HCT116 (cell line): ENCODE results near the gene CORO2B. TPM values are rescaled to one million over a fixed set of nuclear protein-coding genes. Genes with fewer than 3 reads are reported as not detected.

Experiments used
- ATAC-seq: fragments of 200-7000 bp; cut with Tn5 transposase; 2 replicates; pipeline ENCODE4 v1.9.1; 2020; ENCODE audit warnings: mild to moderate bottlenecking, moderate library complexity
- BruUV-seq: library from RNA; stranded (reverse); fragments of 400-500 nt; replicated peaks from 2 replicates; lab custom pipeline; 2021; lab: Mats Ljungman, UMichigan
- CTCF ChIA-PET: fragments of 300-600 bp; sonication (Branson Sonifier 250); formaldehyde crosslinking; loops from one replicate; lab custom pipeline; 2021; ENCODE audit warnings: antibody characterized with exemption; lab: Charles Lee
- POLR2A ChIA-PET: fragments of 300-600, 350-600 bp; sonication (Branson Sonifier 250); formaldehyde crosslinking; loops from one replicate; lab custom pipeline; 2021; ENCODE audit warnings: antibody characterized with exemption; lab: Charles Lee
- RAD21 ChIA-PET, 2 experiments: fragments of 300-600 bp; sonication (Branson Sonifier 250); formaldehyde crosslinking; loops; one replicate each; lab custom pipeline; 2023; ENCODE audit warnings: low total read pairs in 2 of 2; ENCODE audit not compliant: uncharacterized antibody in 2 of 2, unreplicated experiment in 2 of 2, low non-redundant PET in 1 of 2; lab: Charles Lee
- DNase-seq: peaks from one replicate; pipeline ENCODE4 v3.0.0-alpha.2; 2010; ENCODE audit warnings: low read depth, low spot score
- H2AFZ ChIP-seq: fragments of 200-600 bp; shearing (Covaris generic), sonication (generic); 2 replicates; pipeline ENCODE4 v1.6.1; 2017; ENCODE audit warnings: low read depth, mixed run types, mixed read lengths, antibody characterized with exemption, low read length; ENCODE audit not compliant: poor library complexity, severe bottlenecking
- H3K27ac ChIP-seq: 2 replicates; pipeline ENCODE4 v1.5.1; 2012; ENCODE audit warnings: low read depth, low read length
- H3K27me3 ChIP-seq: fragments of 200-600 bp; sonication (generic); 2 replicates; pipeline ENCODE4 v1.6.1; 2016; ENCODE audit warnings: mixed run types, low read length, mixed read lengths; ENCODE audit not compliant: insufficient read depth
- H3K36me3 ChIP-seq, 2 experiments: fragments of 200-500 bp in 1 of 2; fragments of 200-600 bp in 1 of 2; sonication (Bioruptor generic) in 1 of 2; sonication (generic) in 1 of 2; 2 replicates each; pipeline versions ENCODE4 v1.5.1 to v1.6.1; 2014 to 2016; ENCODE audit warnings: low read length in 2 of 2, inconsistent platforms in 1 of 2, mixed read lengths in 1 of 2, mixed run types in 1 of 2; ENCODE audit not compliant: insufficient read depth in 2 of 2, control insufficient read depth in 1 of 2
- H3K4me1 ChIP-seq, 2 experiments: fragments of 200-600 bp in 1 of 2; sonication (generic) in 1 of 2; 2 replicates each; pipeline versions ENCODE4 v1.5.1 to v1.6.1; 2012 to 2017; ENCODE audit warnings: low read length in 2 of 2, inconsistent platforms in 1 of 2, mild to moderate bottlenecking in 1 of 2, mixed read lengths in 1 of 2, mixed run types in 1 of 2, moderate library complexity in 1 of 2; ENCODE audit not compliant: insufficient read depth in 2 of 2, control insufficient read depth in 1 of 2
- H3K4me2 ChIP-seq: fragments of 200-600 bp; sonication (generic); 2 replicates; pipeline ENCODE4 v1.6.1; 2017; ENCODE audit warnings: mixed run types, low read length, mixed read lengths
- H3K4me3 ChIP-seq, 2 experiments: fragments of 200-600 bp in 1 of 2; sonication (generic) in 1 of 2; replicated peaks in 1 of 2; 2 replicates each; pipeline ENCODE4 v1.5.1; 2011 to 2016; ENCODE audit warnings: low read length in 2 of 2, control low read depth in 1 of 2, low read depth in 1 of 2, mild to moderate bottlenecking in 1 of 2, mixed read lengths in 1 of 2, mixed run types in 1 of 2
- H3K79me2 ChIP-seq: fragments of 200-600 bp; sonication (generic); 2 replicates; pipeline ENCODE4 v1.6.1; 2017; ENCODE audit warnings: mild to moderate bottlenecking, mixed run types, low read length, moderate library complexity, mixed read lengths; ENCODE audit not compliant: insufficient read depth
- H3K9ac ChIP-seq: fragments of 200-600 bp; sonication (generic); 2 replicates; pipeline ENCODE4 v1.6.1; 2016; ENCODE audit warnings: low read length, mixed read lengths
- H3K9me2 ChIP-seq: fragments of 200-600 bp; sonication (generic), shearing (Covaris generic); 2 replicates; pipeline ENCODE4 v1.6.1; 2017; ENCODE audit warnings: mixed run types, mild to moderate bottlenecking, moderate library complexity; ENCODE audit not compliant: insufficient read depth
- H3K9me3 ChIP-seq, 2 experiments: fragments of 200-500 bp in 1 of 2; fragments of 200-600 bp in 1 of 2; sonication (Bioruptor generic) in 1 of 2; sonication (generic) in 1 of 2; 2 replicates each; pipeline ENCODE4 v1.6.1; 2014 to 2017; ENCODE audit warnings: low read length in 2 of 2, mixed read lengths in 2 of 2, inconsistent platforms in 1 of 2, low read depth in 1 of 2, mild to moderate bottlenecking in 1 of 2, mixed run types in 1 of 2, moderate library complexity in 1 of 2; ENCODE audit not compliant: control insufficient read depth in 1 of 2, insufficient read depth in 1 of 2
- H4K20me1 ChIP-seq: fragments of 200-600 bp; sonication (generic), shearing (Covaris generic); 2 replicates; pipeline ENCODE4 v1.6.1; 2017; ENCODE audit warnings: mixed run types, mild to moderate bottlenecking, moderate library complexity; ENCODE audit not compliant: insufficient read depth
- ATF3 ChIP-seq: IDR thresholded peaks from 2 replicates; pipeline ENCODE4 v1.6.1; 2012
- CBX3 ChIP-seq: IDR thresholded peaks from 2 replicates; pipeline ENCODE4 v1.6.1; 2012; ENCODE audit warnings: low read depth
- CEBPB ChIP-seq: IDR thresholded peaks from 2 replicates; pipeline ENCODE4 v1.6.1; 2012; ENCODE audit warnings: low read depth
- CTCF ChIP-seq, 3 experiments: fragments of 200-600 bp in 1 of 3; sonication (generic) in 1 of 3; IDR thresholded peaks in 2 of 3; conservative IDR thresholded peaks in 1 of 3; 2 replicates each; pipeline ENCODE4 v1.5.1; 2012 to 2017; ENCODE audit warnings: low read depth in 2 of 3, low read length in 2 of 3, antibody characterized with exemption in 1 of 3, borderline replicate concordance in 1 of 3, control low read depth in 1 of 3, mild to moderate bottlenecking in 1 of 3, mixed read lengths in 1 of 3, mixed run types in 1 of 3, moderate library complexity in 1 of 3; ENCODE audit not compliant: insufficient read depth in 1 of 3
- EGR1 ChIP-seq: IDR thresholded peaks from 2 replicates; pipeline ENCODE4 v1.6.1; 2012; ENCODE audit warnings: low read depth
- ELF1 ChIP-seq: IDR thresholded peaks from 2 replicates; pipeline ENCODE4 v1.6.1; 2012; ENCODE audit warnings: low read depth, borderline replicate concordance
- EZH2 ChIP-seq: fragments of 200-600 bp; sonication (generic); IDR thresholded peaks from 2 replicates; pipeline ENCODE4 v1.6.1; 2017; ENCODE audit warnings: antibody characterized with exemption, mixed run types
- EZH2phosphoT487 ChIP-seq: fragments of 200-600 bp; IDR thresholded peaks from 2 replicates; pipeline ENCODE4 v1.6.1; 2018; ENCODE audit warnings: antibody characterized with exemption, borderline replicate concordance
- FOSL1 ChIP-seq: IDR thresholded peaks from 2 replicates; pipeline ENCODE4 v1.6.1; 2012; ENCODE audit warnings: low read depth
- POLR2A ChIP-seq: IDR thresholded peaks from 2 replicates; pipeline ENCODE4 v1.7.0; 2011; ENCODE audit warnings: borderline replicate concordance; ENCODE audit not compliant: insufficient read depth, insufficient read length; ENCODE audit errors: extremely low read depth
- POLR2AphosphoS5 ChIP-seq: IDR thresholded peaks from 2 replicates; pipeline ENCODE4 v1.6.1; 2011; ENCODE audit warnings: mild to moderate bottlenecking, low read depth, low read length, moderate library complexity
- RAD21 ChIP-seq: IDR thresholded peaks from 2 replicates; pipeline ENCODE4 v1.6.1; 2012; ENCODE audit warnings: low read depth, mild to moderate bottlenecking
- SIN3A ChIP-seq: IDR thresholded peaks from 2 replicates; pipeline ENCODE4 v1.6.1; 2012; ENCODE audit warnings: low read depth
- SP1 ChIP-seq: IDR thresholded peaks from 2 replicates; pipeline ENCODE4 v1.6.1; 2012; ENCODE audit warnings: low read depth
- SRF ChIP-seq: IDR thresholded peaks from 2 replicates; pipeline ENCODE4 v1.6.1; 2012; ENCODE audit warnings: low read depth
- YY1 ChIP-seq: IDR thresholded peaks from 2 replicates; pipeline ENCODE4 v1.6.1; 2011; ENCODE audit warnings: low read length, low read depth, moderate library complexity, mild to moderate bottlenecking; ENCODE audit not compliant: insufficient replicate concordance; ENCODE audit errors: extremely low read depth
- ZFX ChIP-seq: fragments of 450-650 bp; IDR thresholded peaks from 2 replicates; pipeline ENCODE4 v1.6.1; 2017
- ZNF274 ChIP-seq: fragments of 200-500 bp; sonication (Bioruptor generic); IDR thresholded peaks from 2 replicates; pipeline ENCODE4 v1.6.1; 2014; ENCODE audit warnings: mild to moderate bottlenecking, low read depth, low read length, inconsistent platforms
- intact Hi-C: fragments of 100-400 bp; cut with micrococcal nuclease; formaldehyde crosslinking; loops from 2 replicates; pipeline ENCODE4 v1.10.0; 2022
- total RNA-seq: library from RNA; stranded (reverse); gene quantifications from one replicate; pipeline ENCODE4 v1.2.1, GENCODE V29; 2021; ENCODE audit not compliant: unreplicated experiment
- TF ChIP-seq, protein P1 (sequence below): IDR thresholded peaks from 2 replicates; pipeline ENCODE4 v1.6.1; 2011; ENCODE audit warnings: mild to moderate bottlenecking, low read length, moderate library complexity; ENCODE audit not compliant: insufficient replicate concordance; ENCODE audit errors: extremely low read depth
- TF ChIP-seq, protein P2 (sequence below): IDR thresholded peaks from 2 replicates; pipeline ENCODE4 v1.6.1; 2012

Gene CORO2B
- total RNA-seq, 1 experiment from 2014 or later: 2.8 TPM

DNA sequence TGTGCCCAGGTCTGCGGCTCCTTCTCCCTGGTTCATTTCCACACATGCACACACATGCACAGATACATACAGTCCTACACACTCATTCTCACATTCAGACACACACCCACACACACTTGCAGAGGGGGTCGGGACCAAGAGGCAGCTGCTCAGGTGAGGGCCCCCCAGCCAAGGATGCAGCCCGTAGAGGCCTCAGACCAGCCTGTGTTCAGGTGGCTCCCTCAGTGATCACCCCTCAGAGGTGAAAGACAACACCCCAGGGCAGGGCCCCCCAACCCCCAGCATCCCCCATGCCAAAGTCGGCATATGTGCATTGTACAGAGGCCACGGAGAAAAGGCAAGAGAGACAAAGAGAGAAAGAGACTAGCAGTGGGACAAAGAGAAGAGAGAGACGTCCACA, 5.9 kb upstream of the CORO2B start:
- intact Hi-C loops: no loop called here
- H3K9ac ChIP-seq: no peak overlapping the region
- peaks cover 3 to 7% of the 10 kb centered on the region in 2 experiments for H3K4me1 ChIP-seq
- H3K79me2 ChIP-seq: no peaks in the 10 kb centered on the region
- H3K36me3 ChIP-seq: no peaks in the 10 kb centered on the region
- ChIA-PET POLR2A (no interaction called here), CTCF (no interaction called here), RAD21 (no interaction called here)
- ATAC-seq (no peak), DNase-seq (no peak)
- H3K9me2 ChIP-seq: no peaks in the 10 kb centered on the region
- no peaks in the 10 kb centered on the region for H3K9me3 ChIP-seq
- no TSS peak for BruUV-seq
- TF ChIP-seq SIN3A (no peak), YY1 (no peak), FOSL1 (no peak), CTCF (IDR thresholded peaks at IDR 0.05 in 2 of 3, conservative IDR thresholded peaks at IDR 0.05 in 1 of 3; ENCODE audit: borderline replicate concordance in 1 of 3, insufficient read depth in 1 of 3, low read depth in 2 of 3, low read length in 2 of 3) (no peak), EGR1 (no peak), ZNF274 (no peak), ZFX (no peak), CBX3 (no peak), SRF (no peak), POLR2A (no peak), EZH2 (no peak), ATF3 (no peak), EZH2phosphoT487 (no peak), SP1 (no peak), POLR2AphosphoS5 (no peak), CEBPB (no peak), ELF1 (no peak), RAD21 (no peak)
- TF ChIP-seq, protein P1, sequence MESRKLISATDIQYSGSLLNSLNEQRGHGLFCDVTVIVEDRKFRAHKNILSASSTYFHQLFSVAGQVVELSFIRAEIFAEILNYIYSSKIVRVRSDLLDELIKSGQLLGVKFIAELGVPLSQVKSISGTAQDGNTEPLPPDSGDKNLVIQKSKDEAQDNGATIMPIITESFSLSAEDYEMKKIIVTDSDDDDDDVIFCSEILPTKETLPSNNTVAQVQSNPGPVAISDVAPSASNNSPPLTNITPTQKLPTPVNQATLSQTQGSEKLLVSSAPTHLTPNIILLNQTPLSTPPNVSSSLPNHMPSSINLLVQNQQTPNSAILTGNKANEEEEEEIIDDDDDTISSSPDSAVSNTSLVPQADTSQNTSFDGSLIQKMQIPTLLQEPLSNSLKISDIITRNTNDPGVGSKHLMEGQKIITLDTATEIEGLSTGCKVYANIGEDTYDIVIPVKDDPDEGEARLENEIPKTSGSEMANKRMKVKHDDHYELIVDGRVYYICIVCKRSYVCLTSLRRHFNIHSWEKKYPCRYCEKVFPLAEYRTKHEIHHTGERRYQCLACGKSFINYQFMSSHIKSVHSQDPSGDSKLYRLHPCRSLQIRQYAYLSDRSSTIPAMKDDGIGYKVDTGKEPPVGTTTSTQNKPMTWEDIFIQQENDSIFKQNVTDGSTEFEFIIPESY: no peak
- TF ChIP-seq, protein P2, sequence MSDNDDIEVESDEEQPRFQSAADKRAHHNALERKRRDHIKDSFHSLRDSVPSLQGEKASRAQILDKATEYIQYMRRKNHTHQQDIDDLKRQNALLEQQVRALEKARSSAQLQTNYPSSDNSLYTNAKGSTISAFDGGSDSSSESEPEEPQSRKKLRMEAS: no peak
- H2AFZ ChIP-seq: no peak overlapping the region
- no peak overlapping the region for H3K4me3 ChIP-seq
- no peak overlapping the region for H3K27ac ChIP-seq
- H3K27me3 ChIP-seq: no peaks in the 10 kb centered on the region
- no peaks in the 10 kb centered on the region for H4K20me1 ChIP-seq
- H3K4me2 ChIP-seq: no peak overlapping the region
